ENCODE data around the gene RIN3.

Gene RIN3

DNA sequence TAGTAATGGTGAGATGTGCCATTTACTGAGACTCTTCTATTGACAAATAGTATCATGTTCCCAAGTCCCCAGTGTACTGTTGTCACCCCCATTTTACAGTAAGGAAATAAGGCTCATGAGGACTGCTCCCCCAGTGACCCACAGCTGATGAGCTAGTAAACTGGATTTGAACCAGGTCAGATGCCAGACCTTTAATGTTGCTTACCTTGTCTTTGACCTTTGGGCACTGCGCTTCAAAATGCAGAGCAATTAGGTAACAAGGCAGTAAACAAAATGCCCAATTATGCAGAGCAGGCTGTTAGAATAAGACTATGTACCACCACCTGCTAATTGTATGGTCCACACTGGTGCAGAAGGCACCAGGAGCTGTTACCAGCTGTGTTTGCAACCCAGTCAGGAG is 38.5 kb upstream of the RIN3 start:
- TF ChIP-seq, protein P1, sequence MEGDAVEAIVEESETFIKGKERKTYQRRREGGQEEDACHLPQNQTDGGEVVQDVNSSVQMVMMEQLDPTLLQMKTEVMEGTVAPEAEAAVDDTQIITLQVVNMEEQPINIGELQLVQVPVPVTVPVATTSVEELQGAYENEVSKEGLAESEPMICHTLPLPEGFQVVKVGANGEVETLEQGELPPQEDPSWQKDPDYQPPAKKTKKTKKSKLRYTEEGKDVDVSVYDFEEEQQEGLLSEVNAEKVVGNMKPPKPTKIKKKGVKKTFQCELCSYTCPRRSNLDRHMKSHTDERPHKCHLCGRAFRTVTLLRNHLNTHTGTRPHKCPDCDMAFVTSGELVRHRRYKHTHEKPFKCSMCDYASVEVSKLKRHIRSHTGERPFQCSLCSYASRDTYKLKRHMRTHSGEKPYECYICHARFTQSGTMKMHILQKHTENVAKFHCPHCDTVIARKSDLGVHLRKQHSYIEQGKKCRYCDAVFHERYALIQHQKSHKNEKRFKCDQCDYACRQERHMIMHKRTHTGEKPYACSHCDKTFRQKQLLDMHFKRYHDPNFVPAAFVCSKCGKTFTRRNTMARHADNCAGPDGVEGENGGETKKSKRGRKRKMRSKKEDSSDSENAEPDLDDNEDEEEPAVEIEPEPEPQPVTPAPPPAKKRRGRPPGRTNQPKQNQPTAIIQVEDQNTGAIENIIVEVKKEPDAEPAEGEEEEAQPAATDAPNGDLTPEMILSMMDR (conservative IDR thresholded peaks at IDR 0.05; ENCODE audit: low read depth): no peak
- ChIA-PET POLR2A (ENCODE audit: low non-redundant PET) (no interaction called here), CTCF (no interaction called here)
- no peak for DNase-seq (ENCODE audit: low spot score)
- H3K27ac ChIP-seq: no peak overlapping the region

GRCh38 chr14:92475451-92476187 is 38.0 kb upstream of the RIN3 start:
- ChIA-PET CTCF (interaction anchor here (0.6 kb wide), 1 partner anchor 566 kb away, joined by 3 read pairs; no protein-coding TSS in a partner anchor), POLR2A (ENCODE audit: low non-redundant PET) (no interaction called here)
- DNase-seq (ENCODE audit: low spot score): no peak
- TF ChIP-seq, protein P1 (conservative IDR thresholded peaks at IDR 0.05; ENCODE audit: low read depth): no peak
- H3K27ac ChIP-seq: no peak overlapping the region

- CTCF ChIA-PET: no interaction called here
- DNase-seq (ENCODE audit: low spot score): no peak
- no peak overlapping the region for H3K27ac ChIP-seq
- POLR2A ChIA-PET (ENCODE audit: low non-redundant PET): no interaction called here
- TF ChIP-seq, protein P1 (conservative IDR thresholded peaks at IDR 0.05; ENCODE audit: low read depth): no peak
Measured at GRCh38 chr14:92480856-92481255, 32.7 kb upstream of the RIN3 start.

DNA sequence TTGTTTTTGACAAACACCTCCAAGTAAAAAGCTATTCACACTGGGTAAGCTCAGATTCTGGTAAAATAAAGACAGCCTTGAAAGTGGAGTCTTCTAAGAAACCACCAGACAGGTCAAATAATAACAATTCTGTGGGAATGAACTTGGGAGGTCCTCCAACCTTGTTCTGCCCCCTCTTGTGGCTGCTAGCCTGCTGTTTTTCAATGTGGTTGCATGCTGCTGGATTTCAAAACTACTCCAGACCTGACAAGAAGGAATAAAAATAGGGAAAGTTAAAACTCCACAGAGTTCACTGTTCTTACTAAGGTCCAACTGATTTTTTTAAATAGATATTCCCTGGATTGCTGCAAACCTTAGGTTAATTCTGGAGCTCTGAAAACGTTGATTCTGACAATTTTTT is 32.2 kb upstream of the RIN3 start:
- TF ChIP-seq, protein P1 (conservative IDR thresholded peaks at IDR 0.05; ENCODE audit: low read depth): no peak
- POLR2A ChIA-PET (ENCODE audit: low non-redundant PET): no interaction called here
- CTCF ChIA-PET: interaction anchor here (0.7 kb wide), 1 partner anchor 29 kb away, joined by 5 read pairs; no protein-coding TSS in a partner anchor

DNA sequence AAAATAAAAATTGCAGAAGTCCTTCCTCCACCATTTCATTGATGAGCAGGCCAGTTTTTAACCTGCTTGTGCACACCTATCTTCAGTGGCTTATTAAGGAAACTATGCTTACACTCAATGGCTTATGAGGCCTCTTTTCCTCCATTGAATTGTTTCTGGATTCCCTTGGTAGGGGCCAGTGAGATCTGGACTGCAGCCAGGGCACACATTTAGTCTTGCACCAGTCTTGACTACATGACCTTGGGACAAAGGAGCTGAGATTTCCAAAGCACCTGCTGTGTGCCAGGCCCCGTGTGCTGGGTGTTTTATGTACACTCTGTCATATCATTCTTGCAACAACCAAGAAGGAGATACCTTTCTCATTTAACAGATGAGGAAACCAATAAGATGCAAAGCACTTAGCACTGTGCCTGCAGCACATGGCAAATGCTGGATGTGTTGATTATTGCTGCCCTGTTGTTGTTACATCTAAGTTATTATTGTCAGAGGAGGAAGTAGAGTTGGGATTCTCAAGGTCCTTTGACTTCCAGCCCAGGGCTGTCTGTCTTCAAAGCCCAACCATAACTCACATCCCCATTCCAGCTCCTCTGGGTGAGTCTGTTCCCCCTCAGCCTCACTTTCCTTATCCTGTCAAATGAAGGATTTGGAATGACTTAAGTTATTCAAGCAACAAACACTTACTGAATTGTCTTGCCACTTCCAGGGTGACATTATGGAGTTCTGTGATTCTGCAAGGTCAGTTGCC is 31.6 kb upstream of the RIN3 start:
- H3K27ac ChIP-seq: no peak overlapping the region
- ChIA-PET CTCF (interaction anchor here (0.7 kb wide), 1 partner anchor 28 kb away, joined by 5 read pairs; no protein-coding TSS in a partner anchor), POLR2A (ENCODE audit: low non-redundant PET) (no interaction called here)
- TF ChIP-seq, protein P1 (conservative IDR thresholded peaks at IDR 0.05; ENCODE audit: low read depth): no peak
- no peak for DNase-seq (ENCODE audit: low spot score)

More for the DNA sequence above, 32.2 kb upstream of the RIN3 start:
- H3K27ac ChIP-seq: no peak overlapping the region
- DNase-seq (ENCODE audit: low spot score): no peak

- CTCF ChIA-PET: interaction anchor here (0.6 kb wide), 1 partner anchor 37 kb away, joined by 3 read pairs; no protein-coding TSS in a partner anchor
Measured at GRCh38 chr14:92482621-92483319, 30.8 kb upstream of the RIN3 start.

More at GRCh38 chr14:92482621-92483319, 30.8 kb upstream of the RIN3 start:
- POLR2A ChIA-PET (ENCODE audit: low non-redundant PET): no interaction called here
- DNase-seq (ENCODE audit: low spot score): no peak
- H3K27ac ChIP-seq: no peak overlapping the region
- TF ChIP-seq, protein P1 (conservative IDR thresholded peaks at IDR 0.05; ENCODE audit: low read depth): no peak
